Measurements from ENCODE around the gene SPTLC2.
A peak's percentile ranks its signal among the peaks of the same experiment; 100 is the strongest.

The SPTLC2 gene

DNA sequence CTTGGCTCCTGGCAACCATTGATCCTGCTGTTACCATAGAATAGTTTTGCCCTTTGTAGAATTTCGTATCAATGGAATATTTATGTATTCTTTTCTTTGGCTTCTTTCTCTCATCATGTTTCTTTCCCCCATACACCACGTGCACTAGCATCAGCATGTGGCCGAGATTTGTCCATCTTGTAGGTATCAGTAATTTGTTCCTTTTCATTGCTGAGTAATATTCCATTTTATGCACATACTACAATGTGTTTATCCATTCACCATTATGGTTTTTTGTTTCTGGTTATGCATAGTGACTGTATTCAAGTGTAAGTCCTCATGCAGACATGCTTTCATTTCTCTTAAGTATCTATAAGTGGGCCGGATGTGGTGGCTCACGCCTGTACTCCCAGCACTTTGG, 113.3 kb downstream of the SPTLC2 start:
- DNase-seq (ENCODE audit: low read depth), result no peak

DNA sequence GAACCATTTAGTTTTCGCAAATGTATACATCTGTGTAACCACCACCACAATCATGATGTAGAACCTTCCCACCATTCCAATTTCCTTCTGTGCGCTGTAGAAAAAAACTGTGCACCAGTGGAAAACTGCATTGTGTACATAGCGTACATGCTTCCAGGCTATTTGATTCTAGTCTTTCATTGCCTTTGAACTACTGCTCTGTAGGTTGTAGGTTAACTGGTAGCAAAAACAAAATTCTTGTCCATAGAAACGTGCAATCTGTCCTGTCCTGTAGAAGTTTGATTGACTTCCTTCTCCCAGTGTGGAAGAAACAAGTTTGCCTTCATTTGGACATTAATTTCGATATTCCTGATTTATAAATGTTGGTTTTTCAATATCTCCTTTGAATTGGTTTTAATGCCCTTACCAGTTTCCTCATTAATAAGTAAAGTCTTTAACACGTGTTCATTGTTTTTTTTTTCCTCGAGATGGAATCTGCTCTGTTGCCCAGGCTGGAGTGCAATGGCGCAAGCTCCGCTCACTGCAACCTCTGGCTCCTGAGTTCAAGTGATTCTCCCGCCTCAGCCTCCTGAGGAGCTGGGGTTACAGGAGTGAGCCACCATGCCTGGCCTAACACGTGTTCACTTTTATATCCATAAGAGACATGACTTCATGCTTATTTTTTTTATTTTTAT, 114.2 kb downstream of the SPTLC2 start:
- DNase-seq (ENCODE audit: low read depth), result no peak

DNA sequence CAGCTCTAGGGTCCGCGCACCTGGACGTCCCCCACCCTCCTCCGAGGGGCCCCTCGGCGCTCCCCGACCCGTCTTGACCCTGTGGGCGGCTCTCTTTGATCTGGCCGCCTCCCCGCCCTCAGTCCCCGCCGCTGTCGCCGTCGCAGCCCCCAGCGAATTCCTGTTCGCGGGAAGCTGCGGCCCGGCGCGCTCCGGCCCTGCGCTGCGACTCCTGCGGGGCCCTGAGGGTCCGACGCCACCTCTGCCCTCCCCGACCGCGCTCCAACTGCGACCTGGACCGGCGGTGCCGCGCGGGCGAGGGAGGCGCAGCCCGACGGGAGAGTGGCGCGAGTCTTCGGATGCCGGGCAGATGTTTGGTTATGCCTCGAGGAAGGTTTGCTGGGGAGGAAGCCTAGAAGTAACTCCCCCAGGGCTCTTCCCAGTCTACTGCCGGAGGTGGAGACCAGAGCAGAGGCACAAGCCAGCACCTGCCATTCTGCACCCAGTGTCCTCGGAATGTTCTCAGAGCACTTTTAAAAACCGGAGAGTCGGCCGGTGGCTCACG, 117.4 kb downstream of the SPTLC2 start:
- no peak for DNase-seq (ENCODE audit: low read depth)

DNA sequence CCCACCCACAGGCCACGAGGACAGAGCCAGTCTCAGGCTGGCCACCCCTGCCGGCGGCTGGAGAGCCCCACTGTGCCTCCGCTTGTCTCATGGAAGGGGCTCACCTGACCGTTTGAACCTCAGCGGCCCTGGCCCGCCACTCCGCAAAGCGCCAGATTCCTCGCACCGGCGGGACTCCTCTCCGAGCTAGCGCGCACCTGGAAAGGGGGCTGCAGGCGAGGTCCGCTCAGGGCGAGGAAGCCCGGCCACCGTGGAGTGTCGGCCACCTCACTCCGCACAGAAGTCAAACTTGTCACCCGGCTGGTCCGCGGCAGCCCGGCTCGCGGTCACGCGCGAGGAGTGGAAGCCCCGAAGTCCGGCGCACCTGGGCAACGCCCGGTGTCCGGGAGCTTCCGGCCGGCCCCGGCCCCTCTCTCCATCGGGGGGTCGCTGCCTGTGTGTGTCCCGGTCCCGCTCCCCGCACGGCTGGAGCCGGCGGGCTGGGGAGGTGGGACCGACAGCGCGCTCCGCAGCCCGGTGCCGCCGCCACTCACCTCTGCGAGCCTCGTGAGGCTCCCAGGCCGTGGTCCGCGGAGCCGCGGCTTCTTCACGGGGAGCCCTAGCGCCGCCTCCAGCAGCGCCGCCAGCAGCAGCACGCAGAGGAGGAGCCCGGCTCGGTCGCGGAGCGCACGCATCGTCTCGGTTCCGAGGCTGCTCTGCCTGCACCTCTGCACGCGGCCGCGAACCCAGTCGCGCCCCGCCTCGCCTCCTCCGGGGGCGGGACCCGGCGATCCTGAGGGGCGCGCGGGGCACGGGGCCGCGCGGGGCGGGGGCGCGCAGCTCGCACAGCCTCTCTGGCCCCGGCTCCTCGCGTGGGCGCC, 118.1 kb downstream of the SPTLC2 start, which contains the start of gene ISM2:
TSS of gene ISM2 (minus strand) at position 697 of the 860 bp plus-strand sequence. CDS start at position 674, 23 bp downstream.
- DNase-seq (ENCODE audit: low read depth), result peak; percentile 54

DNA sequence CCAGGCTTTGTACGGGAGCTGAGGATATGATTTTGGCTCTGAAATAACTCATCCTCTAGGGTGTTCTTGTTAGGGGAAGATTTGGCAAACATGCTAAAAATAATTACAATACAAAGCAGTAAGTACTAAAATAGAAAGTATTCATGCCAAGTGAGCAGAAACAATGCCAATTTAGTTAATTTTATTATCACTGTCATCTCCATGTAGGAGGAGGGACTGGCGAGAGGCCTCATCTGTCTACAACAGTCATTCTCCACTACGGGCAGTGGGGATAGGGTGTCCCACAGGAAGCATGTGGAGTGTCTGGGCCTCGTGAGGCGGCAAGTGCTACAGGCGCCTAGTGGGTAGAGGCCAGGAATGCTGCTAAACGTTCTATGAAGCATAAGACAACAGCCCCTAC, 121.1 kb downstream of the SPTLC2 start:
- no peak for DNase-seq (ENCODE audit: low read depth)

DNA sequence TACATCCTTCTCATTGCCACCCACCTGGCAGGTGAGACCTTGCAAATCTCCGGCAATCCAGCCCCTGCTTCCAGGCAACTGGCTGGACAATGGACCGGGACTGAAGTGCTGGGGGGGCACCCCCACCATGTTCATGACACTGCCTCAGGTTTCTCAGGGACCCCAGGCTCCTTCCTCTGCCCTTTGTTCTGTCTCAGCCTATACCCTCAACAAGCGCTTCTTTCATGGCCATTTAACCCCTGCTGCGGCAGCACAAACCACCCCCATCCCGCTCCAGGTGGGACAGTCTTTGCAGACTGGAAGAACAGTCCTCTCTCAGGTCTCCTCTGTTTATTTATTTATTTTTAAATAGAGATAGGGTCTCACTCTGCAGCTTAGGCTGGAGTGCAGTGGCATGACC, 125.4 kb downstream of the SPTLC2 start:
- no peak for DNase-seq (ENCODE audit: low read depth)

DNA sequence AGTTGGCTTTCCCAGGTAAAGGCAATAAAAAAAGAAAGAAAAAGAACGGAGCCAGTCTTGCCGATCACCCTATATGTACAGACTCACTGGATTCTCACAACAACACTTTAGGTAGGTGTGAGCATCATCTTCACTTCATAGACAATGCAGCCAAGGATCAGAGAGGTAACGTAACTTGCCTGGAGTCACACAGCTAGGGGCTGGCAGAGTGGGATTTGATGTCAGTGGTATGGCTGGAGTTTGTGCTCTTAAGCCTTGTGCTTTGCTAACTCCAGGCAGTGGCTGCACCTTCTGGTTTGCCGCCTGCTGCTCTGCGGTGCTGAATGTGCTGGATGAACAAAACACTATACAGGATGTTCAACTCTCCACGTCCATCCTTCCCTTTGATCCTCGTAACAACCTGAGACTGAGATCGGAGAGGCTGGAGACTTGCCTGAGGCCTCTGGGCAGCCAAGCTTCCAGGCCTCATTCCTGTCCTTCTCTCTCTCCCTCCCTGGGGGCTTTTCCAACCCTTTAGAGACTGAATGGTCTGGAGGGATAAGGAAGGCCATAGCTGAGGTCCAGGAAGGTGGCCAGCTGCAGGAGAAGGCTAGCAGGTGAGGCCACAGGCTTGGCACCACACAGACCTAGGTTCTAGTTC, 126.0 kb downstream of the SPTLC2 start:
- DNase-seq (ENCODE audit: low read depth), result no peak

DNA sequence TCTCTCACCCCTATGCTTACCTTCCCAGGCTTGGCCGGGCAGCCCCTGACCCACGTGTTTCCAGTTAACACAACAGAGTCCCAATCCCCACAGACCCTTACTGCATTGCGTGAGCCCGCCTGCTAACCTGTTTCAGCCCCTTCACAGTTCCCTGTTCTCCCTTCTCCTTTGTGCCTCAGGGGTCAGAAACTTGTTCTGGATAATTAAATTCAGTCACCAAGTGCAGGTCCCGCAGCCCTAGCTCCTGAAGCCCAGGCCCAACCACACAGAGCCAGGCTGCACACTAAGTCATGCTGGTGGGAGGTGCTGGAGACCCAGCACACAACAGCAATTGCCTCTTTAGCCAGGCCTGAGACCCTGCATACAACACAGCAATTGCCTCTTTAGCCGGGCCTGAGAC, 127.4 kb downstream of the SPTLC2 start:
- no peak for DNase-seq (ENCODE audit: low read depth)

DNA sequence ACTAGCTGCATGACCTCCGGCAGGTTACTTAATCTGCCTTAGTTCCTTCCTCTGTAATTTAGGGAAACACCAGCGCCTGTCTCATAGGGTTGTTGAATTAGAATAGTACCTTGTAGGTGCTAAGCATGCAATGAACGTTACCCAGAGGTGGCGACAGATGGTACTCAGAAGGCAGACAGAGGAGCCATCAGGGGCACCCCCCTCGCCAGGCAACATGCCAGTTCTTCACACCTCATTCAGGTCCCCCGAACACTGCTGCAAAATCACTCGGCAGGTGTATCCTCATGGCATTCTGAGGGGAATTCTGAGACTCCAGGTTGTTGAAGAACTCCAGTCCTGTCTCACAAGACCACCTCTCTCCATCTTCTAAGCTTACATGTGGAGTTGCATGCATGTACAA, 127.9 kb downstream of the SPTLC2 start:
- no peak for DNase-seq (ENCODE audit: low read depth)

DNA sequence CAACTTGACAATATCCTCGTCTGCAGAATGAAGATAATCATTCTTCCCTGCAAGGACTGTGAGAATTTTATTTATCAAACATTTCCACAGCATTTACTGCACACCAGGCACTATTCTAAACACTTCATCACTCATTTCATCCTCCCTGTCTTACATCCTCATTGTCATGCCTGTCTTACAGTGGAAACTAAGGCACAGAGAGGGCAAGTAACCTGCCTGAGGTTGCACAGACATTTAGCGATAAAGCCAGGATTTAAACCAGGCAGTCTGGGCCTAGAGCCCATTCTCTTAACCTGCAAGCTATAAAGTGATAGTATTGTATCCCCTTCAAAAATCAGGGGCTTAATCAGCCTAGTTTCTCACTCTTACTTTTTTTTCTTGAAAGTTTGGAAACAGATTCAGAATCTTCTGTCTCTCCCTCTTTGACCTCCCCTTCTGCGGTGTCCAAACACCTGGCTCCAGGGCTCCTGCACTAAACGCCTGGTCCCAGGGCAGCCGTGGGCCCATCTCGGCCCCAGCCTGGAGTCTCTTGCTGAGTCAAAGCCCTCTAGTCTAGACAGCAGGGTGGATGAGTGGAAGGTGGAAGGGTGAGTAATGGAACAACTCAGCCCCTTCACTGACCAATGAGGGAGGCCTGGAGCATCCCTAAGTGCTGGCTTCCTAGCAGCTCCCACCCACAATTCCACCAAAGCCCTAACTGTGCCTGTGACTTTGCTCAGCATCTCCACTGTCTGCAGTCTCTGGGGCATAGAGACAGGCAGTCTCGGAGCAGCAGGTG, 130.3 kb downstream of the SPTLC2 start:
- DNase-seq (ENCODE audit: low read depth), result peak; percentile 91

DNA sequence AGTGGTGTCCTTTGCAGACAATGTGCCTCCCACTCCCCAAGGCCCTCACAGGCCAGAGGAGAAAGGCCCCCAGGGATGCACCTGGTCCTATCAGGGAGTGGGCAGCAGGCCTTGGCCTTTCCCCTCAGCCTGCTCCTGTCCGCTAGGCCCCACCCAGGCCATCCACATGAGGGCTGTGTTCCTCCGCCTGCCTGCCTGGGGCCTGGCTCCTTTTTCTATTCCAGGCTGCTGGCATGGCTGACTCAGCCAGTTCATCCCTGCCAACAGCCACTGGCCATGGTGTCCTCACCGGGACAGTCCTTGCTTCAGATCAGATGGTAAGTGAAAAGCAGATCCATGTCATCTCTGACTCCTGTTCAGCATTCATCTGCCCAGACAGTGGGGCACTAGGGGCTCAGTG, 131.2 kb downstream of the SPTLC2 start:
- DNase-seq (ENCODE audit: low read depth), result no peak

DNA sequence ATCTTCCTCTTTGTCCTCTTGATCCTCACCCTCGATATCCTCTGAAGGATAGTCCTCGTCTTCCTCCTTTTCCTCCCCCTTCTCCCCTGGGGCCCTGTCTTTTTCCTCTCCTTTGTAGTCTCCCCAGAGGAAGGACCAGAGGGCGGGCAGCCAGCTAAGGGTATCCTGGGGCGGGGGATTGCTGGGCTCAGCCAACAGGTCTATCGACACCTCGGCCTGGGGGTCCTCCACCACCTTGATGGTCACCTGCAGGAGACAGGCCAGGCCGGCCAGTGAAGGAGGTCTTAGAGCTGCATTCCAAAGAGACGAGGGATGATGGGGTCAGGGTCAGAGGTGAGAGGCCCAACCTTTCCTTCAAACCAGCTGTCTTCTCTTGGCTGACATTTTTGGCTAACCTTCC, 134.0 kb downstream of the SPTLC2 start:
- no peak for DNase-seq (ENCODE audit: low read depth)

DNA sequence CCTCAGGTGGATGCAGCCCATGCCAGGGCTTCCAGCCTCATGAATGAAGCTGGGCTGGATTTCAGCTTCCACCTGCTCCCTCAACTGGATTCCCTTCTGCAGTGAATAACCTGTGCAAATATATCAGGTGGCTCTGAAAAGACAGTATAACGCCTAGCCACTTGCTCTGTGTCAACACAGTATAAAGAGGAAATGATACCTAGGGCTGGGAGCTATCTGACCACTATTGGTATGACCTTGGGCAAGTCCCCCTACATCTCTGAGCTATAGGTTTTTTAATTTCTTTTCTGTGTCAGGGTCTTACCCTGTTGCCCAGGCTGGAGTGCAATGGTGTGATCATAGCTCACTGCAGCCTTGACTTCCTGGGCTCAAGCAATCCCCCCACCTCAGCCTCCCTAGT, 137.6 kb downstream of the SPTLC2 start:
- DNase-seq (ENCODE audit: low read depth), result no peak

DNA sequence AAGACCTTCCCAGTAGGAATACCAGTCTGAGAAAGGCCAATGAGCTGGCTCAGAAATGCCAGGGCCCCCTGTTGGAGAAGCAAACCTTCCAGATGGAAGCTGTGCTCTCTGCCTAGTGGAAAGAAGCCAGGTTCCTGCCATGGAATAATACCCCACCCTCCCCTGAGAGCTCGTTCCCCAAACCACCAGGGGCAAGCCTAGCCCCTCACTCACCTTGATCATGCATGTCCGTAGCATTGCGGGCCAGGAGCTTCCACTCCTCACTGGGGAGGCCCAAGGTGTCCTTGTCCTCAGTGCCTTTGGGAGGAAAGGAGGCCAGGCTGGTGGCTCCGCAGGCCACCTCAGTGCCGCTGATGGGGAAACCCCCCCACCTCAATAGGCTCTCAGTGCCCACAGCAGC, 138.4 kb downstream of the SPTLC2 start:
- no peak for DNase-seq (ENCODE audit: low read depth)

DNA sequence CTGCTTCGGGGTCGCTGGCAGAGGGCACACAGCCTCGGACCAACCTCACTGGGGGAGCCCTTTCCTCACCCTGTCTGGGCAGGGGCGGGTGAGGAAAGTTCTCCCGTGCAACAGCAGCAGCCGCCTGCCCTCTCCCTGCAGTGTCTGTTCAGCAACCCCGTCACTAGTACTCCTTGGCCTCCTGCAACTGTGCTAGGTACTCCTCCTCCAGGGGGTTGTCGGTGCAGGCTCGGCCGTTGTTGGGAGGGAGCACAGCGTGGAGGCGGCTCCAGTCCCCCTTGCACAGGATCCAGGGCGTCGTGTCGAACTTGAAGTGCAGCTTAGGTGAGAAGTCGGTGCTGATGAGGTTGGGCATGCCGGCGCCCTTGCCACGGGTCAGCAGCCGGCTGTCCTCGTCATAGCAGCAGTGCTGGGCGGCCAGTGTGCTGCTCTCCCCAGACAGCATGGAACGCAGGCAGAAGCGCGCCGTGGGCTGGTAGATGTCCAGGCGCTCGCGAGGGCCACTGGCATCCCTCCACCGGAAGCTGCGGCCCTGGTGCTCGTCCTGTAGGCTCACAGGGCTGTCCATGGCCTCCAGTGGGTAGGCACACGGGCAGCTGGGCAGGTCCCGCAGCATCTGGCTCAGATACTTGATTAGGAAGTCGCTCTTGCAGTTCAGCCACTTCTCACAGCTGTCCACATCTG, 140.9 kb downstream of the SPTLC2 start:
- no peak for DNase-seq (ENCODE audit: low read depth)

DNA sequence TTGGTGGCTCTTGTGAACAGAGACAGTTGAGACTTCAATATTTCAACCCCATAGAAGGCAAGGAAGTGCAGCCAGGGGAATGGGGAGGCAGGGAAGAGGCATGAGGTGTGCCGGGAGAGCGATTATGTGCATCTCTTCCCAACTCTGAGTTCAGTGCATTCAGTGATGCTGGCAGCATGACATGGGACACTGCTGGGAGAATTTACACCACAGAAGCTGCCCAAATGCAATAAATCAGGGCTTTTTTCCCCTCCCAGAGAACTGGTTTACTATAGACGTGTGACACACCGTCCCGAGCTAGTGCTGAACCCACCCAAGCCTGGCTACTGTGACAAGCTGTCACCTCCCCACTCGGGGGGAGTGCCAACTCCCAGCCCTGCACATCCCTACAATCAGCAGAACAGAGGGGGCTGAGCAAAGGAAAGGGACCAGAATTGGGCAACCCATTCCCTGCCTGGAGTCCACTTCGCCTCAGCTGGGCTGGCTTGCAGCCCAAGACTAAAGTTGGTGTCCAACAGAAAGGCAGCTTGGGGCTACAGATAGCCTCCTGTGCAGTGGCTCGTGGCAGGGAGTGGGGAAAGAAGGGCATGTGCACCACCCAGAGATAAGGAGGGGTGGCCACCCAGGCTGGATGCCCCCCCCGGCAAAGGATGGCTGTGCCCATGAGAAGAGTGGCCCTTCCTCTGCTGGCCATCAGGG, 141.8 kb downstream of the SPTLC2 start:
- no peak for DNase-seq (ENCODE audit: low read depth)

DNA sequence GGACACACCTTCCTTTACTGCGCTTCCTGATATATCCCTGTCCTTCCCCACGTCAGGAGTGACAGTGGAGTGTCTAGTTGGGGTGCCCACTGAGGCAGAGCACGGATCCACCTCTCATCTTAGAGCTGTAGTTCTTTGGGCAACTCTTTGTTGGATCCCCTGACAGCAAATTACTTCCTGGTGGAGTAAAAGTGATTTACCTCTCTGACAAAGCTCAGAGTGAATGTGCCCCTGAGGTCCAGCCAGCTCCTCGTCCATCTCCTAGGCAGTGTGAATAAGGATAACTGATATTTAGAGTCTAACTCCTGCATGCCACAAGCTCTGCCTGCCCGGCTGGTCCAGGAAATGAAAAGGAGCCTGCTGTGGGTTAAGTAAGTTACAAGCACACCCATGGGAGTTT, 142.5 kb downstream of the SPTLC2 start:
- DNase-seq (ENCODE audit: low read depth), result no peak

DNA sequence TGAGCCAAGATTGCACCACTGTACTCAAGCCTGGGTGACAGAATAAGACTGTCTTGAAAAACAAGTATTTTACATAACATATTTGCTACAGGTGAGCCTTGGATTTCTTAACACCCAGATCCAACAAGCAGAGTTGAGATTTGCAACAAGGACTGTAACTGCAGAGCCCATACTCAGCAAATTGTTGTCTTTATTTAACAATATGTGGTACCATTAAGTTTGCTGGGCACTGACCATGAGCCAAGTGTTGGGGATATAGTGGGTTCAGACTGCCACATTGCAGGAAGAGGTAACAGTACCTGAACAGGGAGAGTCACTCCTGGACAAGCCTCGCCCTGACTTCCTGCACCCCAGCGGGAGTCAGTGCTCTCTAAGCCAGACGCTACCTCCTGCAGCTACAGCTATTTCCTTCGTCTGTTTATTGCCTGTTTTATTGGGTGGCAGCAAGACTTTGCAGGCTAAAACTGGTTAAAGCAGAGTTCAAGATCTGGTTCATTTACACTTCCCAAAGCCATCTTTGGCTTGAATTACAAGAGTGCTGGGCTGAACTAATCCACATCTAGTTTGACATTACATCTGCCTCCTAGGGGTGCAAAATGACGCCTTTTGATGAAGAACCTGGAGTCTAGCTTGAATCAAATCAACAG, 146.1 kb downstream of the SPTLC2 start:
- DNase-seq (ENCODE audit: low read depth), result no peak

DNA sequence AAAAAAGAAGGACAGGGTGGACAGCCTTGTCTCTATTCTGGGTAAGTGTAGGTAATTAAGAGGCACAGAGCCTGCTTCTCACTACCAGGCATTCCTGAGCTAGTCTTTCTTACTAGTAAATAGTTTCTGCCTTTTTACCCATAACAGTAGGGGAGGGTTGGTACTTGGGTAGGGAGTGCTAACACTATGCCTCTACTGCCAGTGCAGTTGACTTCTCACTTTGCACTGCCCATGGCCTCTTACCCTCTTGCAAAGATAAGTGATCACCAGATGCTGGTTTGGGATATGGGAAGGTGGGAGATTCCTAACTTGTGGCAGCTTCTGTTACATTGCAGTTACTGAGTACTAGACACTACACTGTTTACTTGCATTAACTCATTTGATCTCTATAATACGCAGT, 146.9 kb downstream of the SPTLC2 start:
- DNase-seq (ENCODE audit: low read depth), result no peak

DNA sequence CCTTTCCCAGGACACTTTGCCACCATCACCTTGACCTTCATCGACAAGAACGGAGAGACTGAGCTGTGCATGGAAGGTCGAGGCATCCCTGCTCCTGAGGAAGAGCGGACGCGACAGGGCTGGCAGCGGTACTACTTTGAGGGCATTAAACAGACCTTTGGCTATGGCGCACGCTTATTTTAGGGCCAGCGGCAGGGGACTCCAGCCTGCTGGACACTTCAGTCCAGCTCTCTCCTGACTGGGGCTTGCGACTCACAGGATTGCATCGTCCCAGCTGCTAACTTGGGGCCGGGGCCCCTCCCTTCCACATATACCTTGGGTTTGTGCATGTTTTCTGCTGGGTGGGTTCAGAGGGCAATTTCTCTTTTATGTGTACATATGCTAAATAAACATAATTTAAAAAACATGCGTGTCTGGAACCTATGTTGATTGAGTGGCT, 147.4 kb downstream of the SPTLC2 start:
- DNase-seq (ENCODE audit: low read depth), result no peak

All from ELR (cell line).